IPS-18c (cell line): ENCODE results near the gene TMEM89.

ENCODE experiments used
- H3K4me3 ChIP-seq: 2 replicates; pipeline ENCODE4 v1.7.0; 2013; ENCODE audit warnings: low read depth, mild to moderate bottlenecking, low read length, moderate library complexity; ENCODE audit not compliant: insufficient read depth
- H3K9me3 ChIP-seq: one replicate; pipeline ENCODE4 v1.6.1; 2013; ENCODE audit warnings: mild to moderate bottlenecking, low read length, moderate library complexity; ENCODE audit not compliant: control insufficient read depth, insufficient read depth

Gene TMEM89

DNA sequence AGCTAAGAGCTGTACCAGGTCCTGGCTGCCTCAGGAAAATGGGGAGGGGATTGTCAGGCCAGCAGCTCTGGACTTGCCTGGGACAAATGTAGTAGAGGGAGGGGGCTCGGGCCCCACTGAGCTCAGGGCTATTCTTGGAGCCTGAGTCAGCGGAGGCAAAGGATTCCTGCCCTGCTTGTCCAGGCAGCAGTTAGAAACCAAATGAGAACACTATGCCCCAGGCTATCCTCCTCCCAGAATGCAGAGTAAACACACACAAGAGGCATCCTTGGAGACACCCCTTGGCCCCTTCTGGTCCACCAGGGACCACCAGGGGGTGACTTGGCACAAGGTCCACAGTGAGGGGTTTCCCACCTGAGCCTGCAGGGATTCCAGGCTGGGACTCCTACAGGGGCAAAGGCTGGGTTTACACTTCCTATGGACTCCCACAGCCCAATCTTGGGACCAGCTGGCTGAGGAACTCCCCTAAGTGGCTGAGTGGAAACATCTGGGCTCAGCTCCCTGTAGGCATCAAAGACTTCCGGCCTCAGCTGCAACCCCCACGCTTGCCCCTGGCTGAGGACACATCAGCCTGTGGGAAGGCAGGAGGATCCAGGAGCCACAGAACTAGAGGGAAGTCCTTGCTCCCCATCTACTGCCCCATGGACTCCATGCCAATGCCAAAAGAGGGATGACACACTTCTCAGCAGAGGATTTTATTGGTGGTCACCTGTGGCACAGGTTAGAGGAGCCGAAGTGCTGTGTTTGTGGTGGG is 23.1 kb downstream of the TMEM89 start:
- H3K9me3 ChIP-seq: peaks cover 2% of the 10 kb centered on the region
- H3K4me3 ChIP-seq: no peak overlapping the region

DNA sequence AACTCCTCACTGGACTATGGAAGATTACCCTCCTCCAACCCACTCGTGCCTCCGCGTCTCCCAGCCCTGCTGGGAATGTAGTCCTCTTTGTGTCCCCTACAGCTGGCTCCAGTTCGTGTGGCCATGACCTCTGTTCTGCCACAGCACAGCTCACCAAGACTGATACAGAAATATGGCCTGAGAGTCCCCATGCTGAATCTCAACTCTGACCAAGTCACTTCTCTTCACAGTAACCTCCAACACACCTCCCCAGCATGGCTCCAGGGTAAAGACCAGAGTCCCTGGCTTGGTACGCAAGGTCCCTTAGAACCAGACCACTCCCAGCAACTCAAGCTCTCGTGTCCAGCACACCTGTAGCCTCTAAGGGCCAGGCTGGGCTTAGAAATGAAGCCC is 24.2 kb downstream of the TMEM89 start:
- Histone ChIP-seq H3K9me3 (peaks cover 4% of the 10 kb centered on the region), H3K4me3 (no peak overlapping the region)

DNA sequence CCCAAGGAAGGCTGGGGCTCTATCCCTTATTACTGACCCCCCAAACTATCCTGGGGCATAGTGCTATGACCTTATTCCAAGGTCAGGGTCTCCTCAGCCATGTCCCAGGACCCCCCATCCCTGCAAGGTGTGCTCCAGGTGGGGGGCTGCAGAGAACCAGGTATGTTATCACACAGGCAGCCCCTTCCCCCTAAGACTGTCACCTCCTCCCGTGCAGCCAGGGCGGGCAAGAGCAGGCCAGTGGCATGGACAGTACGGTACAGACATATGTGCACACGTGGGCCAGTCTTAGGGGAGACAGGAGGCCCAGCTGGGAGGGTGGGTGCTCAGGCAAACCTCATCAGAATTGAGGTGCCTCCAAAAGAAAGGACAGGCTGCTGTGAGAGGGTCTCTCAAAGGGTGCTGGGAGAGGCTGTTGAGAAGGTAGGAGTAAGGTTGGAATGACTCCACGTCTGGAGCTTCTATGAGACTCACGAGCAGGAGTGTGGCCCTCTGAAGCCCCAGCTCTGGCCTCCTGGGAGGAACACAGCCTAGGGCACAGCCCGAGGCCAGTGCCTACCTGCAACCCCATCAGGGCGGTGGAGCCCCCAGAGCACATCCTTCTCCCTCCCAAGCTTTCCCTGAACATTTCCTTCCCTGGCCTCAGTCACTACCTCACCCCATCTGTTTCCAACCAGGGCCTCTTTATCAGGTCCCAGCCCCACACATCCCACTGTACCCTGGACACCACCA is 24.7 kb downstream of the TMEM89 start:
- H3K9me3 ChIP-seq: peaks cover 4% of the 10 kb centered on the region
- 0 out of 2 replicates have a peak overlapping the region, but pooled peaks have one; percentile 28 for H3K4me3 ChIP-seq

DNA sequence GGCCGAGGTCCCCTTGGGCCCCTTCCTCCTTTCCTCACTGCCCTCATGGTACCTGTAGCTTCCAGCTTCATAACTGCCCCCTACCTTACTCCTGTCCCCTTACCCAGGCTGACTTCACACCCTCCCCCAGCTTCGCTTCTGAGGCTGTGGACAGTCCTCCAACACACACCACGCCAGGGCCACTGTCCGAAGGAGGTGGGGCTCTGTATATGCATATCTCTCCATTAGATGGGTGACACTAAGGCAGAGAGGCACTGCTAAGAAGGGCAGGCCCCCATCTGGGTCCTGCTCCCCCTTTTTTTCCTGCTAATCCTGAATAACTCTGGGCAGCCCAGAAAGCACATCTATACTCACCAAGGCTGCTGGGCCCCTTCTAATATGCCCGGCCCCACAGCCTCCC is 25.4 kb downstream of the TMEM89 start:
- H3K9me3 ChIP-seq: peaks cover 4% of the 10 kb centered on the region
- H3K4me3 ChIP-seq: 0 out of 2 replicates have a peak overlapping the region, but pooled peaks have one; percentile 28

DNA sequence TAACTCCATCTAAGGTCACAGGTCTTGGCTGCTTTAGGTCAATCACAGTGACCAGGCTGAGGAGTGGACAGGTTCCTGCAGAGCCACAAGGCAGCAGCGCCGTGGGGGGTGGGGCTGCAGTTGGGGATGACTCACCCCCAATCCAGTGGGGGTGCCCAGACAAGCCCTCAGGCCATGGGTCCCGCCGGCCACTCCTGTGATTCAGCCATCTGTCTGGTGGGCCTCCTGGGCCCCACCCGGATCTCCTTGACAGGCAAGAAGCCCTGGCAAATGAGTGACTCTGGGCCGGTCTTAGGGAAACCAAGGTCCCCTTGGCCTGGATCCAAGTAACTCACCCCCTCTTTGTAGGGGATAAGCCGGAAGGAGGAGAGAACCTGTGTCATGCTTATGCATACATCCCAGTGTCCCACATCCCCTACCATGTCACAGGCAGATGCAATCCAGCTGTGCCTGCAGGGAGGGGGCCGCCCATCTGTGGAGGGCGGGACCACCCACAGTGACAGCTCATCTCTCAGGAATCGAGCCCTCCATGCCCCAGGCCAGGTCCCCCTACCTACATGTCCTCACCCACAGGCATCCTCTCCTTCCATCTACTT is 25.9 kb downstream of the TMEM89 start:
- Histone ChIP-seq H3K9me3 (peaks cover 2% of the 10 kb centered on the region), H3K4me3 (no peak overlapping the region)

DNA sequence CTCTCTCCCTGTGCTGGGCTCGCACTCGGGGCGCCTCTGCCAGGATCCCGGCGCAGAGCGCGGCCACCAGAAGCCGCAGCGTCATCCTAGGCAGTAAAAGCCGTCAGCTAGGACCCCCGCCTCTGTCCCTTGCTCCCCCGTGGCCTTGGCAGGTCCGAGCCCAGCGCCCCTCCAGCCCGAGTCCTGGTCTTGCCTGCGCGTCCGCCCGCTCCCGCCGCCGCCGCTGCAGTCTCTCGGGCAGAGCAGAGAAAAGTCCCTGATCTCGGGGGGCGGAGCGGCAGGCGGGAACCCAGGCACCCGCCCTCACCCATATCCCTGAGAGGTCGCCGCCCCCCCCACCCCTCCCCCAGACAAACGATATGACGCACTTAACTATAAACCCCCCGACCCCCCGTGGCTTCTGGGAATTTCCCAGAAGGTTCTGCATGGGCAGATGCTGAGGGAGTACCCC is 26.5 kb downstream of the TMEM89 start, which contains the start of gene COL7A1:
TSS of gene COL7A1 (minus strand) at position 255 of the 451 bp plus-strand sequence. CDS start at position 85, 170 bp downstream.
- Histone ChIP-seq H3K4me3 (peak within 1 kb of the TSS; percentile 64), H3K9me3 (peaks cover 2% of the 10 kb centered on the region)

DNA sequence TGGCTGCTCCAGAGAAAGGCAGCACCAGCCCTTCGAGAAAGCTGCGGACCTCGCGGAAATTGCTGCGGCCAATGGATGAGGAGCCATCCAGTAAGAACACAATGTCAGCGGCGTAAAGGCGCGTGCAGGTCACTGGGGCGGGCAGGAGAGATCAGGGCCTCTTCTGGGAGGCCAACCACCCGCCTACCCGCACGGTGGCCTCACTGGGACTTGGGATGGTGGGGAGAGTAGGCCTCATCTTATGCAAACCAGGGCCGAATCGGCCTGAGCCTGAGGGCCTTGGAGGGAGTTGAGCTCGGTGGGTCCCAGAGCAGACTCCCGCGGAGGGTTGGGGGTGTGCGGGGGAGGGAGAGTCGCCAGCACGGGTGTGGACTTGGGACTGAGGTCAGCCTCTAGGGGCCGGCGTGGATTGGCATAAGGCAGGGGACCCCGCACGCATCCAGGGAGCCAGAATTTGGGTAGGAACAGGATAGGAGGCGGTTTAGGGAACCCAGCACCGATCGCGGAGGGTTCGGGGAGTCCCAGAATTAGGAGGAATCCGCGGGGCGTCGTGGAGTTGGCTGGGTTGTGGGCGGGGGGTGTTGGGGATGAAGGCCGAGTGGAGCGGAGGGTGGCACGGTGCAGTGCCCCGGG is 27.0 kb downstream of the TMEM89 start:
- peaks cover 2% of the 10 kb centered on the region for H3K9me3 ChIP-seq
- peak overlapping the region; percentile 64 for H3K4me3 ChIP-seq

DNA sequence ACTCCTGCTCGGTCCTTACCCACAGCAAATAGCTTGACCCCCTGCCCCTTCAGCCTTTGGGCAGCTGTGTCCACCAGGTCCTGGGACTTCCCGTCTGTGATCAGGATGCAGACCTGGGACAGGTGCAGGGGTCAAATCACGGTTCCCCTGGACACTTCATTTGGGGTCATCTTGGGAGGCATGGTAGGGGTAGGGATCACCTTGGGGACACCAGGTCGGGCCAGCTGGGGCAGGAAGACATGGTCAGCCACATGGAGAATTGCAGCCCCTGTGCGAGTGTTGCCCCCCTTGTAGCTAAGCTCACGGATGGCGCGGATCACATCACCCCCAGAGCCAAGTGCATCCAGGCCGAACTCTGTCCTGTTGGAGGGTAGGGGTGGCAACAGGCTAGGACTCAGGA is 28.2 kb downstream of the TMEM89 start:
- no peak overlapping the region for H3K4me3 ChIP-seq
- H3K9me3 ChIP-seq: peaks cover 2% of the 10 kb centered on the region

DNA sequence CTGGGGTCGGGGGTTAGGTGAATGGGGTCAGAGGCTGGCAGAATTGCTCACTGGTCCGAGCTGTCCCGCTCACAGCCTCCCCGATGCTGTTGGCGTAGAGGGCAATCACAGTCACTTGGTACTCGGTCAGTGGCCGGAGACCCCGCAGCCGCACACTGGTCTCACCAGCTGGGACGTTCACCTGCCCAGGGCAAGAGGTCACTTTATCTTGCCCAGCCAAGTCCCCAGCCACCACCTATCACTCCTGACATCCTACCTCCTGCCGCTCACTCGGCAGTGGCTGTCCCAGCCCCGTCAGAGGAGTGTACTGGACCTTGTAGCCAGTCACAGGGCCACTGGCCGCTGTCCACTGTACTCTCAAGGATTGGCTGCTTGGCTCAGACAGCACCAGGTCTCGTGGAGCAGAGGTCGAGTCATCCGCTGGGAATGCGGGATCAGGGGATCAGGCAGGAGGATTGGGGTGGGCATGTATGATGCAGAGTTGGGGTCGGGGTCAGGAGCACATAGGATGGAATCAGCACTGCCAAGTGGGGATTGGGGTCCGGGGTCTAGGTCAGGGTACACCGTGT is 29.0 kb downstream of the TMEM89 start:
- Histone ChIP-seq H3K9me3 (peaks cover 2% of the 10 kb centered on the region), H3K4me3 (no peak overlapping the region)

DNA sequence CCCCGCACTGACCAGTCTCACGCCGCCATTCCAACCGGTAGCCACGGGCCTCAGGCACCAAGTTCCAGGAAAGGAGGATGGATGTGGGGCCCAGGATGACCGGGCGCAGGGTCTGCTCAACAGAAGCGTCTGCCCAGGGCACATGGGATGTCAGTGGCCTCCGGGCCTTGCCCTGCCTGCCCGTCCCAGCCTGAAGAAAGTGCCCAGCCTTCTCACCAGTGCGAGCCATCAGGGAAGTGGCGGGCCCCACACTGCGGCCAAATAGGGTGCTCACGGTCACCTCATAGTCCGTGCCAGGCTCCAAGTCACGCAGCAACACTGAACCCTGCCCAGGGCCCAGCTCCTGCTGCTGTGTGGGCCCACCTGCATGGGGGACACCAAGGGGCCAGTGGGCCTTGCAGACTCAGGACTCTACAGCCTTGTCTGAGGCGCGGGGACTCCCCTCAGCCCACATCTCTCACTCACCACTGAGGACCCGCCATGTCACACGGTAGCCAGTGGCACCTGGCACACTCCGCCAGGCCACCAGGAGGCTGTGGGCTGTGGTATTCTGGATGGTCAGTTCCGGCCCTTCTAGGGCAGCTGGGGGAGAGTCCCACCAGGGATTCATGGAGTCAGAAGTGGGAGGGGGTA is 29.6 kb downstream of the TMEM89 start:
- peaks cover 2% of the 10 kb centered on the region for H3K9me3 ChIP-seq
- H3K4me3 ChIP-seq: no peak overlapping the region

DNA sequence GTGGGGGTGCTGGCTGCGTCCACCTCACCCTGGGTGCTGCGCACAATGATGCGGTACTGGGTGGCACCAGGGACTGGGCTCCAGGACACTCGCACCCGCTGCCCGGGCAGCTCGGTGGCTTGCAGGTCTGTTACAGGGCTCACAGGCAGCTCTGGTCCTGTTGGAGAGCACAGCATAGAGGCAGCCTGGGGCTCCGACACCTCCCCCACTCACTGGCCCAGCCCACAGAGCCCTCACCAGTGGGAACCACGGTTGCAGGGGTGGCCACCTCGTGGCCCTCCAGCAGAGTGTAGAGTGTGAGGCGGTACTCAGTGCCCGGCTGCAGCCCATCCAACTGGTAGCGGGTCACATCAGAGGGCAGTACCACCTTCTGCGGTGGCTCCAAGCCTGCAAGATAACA is 30.1 kb downstream of the TMEM89 start:
- Histone ChIP-seq H3K9me3 (peaks cover 2% of the 10 kb centered on the region), H3K4me3 (no peak overlapping the region)

DNA sequence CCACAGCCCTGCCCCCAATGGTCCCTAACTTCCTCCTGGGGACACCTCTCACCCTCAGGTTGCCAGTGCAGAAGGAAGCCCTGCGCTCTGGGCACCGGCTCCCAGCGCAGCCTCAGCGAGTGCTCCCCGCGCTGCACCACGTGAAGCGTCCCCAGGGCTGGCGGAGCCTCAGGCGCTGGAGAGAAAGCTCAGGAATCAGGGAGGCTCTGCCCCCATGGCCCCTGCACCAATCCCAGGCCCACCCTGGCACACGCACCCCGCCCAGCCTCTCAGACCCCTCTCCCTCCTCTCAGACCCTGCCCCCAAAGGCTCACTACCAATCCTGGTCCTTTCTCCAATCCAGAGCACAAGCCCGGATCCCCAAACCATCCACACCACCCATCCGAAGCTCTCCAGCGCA is 33.3 kb downstream of the TMEM89 start:
- no peak overlapping the region for H3K4me3 ChIP-seq

DNA sequence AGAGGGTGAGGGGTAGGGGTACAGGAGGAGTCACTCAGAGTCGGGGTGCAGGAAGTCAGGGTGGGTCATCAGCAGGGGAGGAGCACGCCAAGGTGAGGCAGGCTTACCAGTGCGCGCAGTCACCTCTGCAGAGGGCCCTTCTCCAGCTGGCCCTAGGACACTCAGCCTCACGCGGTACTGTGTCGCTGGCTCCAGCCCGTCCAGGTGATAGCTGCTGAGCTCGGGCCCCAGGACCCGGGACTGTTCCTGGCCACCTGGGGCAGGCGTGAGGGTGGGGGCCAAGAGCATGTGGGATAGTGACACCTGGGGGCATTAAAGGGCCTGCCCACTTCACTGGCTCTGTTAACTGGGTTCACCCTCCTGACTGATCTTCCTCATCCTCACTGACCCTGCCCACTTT is 33.9 kb downstream of the TMEM89 start:
- Histone ChIP-seq H3K9me3 (peaks cover 2% of the 10 kb centered on the region), H3K4me3 (no peak overlapping the region)

More for the DNA sequence above, 33.3 kb downstream of the TMEM89 start:
- H3K9me3 ChIP-seq: peaks cover 2% of the 10 kb centered on the region

DNA sequence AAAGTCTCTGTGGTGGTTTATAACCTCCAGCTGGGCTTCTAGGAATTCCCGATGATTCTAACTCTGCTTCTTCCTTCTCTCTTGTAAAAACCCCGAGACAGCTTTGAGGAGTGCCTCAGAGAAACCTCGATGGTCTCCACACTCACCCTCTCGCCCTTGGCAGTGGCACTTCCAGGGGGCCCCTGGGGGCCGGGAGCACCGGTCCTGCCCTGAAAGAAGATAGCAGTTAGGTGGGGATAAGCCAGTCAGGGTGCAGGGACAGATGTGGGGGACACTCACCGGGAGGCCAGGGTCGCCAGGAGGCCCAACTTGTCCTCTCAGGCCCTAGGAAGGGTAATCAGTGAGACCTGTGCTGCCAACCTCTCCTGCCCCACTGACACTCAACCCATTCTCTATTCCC is 36.2 kb downstream of the TMEM89 start:
- no peak overlapping the region for H3K4me3 ChIP-seq

DNA sequence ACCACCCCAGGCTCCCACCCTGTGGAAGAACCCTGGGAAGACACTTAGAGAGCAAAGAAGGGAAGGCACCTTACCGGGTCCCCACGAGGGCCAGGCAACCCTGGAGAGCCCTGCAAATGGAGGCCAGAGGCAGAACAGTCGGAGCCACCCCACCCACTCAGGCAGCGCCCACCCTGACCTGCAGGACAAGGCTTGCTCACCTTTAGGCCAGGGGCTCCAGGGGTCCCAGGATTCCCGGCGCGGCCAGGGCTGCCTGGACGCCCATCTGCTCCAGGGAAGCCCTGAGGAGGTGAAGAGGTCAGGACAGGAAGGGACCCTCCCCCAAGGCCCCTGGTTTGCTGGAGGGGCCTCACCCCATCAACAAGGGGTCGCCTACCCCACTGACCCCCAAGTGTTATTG is 36.7 kb downstream of the TMEM89 start:
- Histone ChIP-seq H3K4me3 (no peak overlapping the region), H3K9me3 (no peaks in the 10 kb centered on the region)

More for the DNA sequence above, 36.2 kb downstream of the TMEM89 start:
- no peaks in the 10 kb centered on the region for H3K9me3 ChIP-seq

DNA sequence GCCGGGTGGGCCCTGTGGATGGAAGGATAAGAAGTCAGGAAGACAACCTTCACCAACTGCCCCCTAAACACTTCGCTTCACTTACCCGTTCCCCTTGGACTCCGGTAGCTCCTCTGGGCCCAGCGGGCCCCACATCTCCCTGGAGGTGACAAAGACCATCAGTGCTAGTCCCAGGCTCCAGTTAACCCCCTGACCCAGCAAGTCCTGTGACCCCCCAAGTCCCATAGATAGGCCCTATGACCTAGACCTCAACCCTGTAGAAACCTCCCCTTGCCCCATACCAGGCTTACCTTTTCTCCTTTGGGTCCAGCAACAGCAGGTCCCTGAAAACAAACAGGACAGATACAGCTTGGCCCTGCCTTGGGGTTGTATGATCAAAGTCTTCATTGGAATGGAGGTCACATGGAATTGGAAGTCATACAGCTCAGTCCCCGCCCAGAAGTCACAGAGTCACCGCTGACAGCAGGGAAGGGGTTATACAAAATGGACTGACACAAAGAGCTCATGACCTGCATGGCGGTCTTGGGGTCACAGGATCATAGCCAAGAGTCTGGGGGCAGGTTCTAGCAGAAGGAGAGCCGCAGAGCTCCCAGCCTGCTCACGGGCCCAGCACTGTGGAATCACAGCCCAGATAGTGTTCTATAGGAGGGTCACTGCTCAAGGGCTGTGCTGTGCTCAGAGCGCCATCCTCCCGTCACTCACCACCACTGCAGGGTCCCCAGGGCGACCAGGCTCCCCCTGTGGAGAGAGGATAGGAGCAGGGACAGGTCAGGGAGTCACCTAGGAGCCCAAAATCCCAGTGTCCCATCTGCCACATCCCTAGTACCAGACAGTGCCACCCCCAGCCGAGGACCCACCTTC is 39.7 kb downstream of the TMEM89 start:
- Histone ChIP-seq H3K4me3 (no peak overlapping the region), H3K9me3 (no peaks in the 10 kb centered on the region)
